Ascending aorta (tissue), 2 donors: ENCODE data around the gene BCL2L11. TPM values are rescaled to one million over a fixed set of nuclear protein-coding genes. Genes with fewer than 3 reads are reported as not detected.

ENCODE experiments used
- DNase-seq, 2 donors: peaks; one replicate each; pipeline ENCODE4 v3.0.0-alpha.2; 2019; ENCODE audit warnings: low spot score in 2 of 2
- H3K27ac ChIP-seq, 2 donors: fragments of 200-600 bp; sonication (generic); one replicate each; pipeline ENCODE4 v1.5.1; 2016 to 2017; ENCODE audit warnings: mild to moderate bottlenecking in 1 of 2
- H3K27me3 ChIP-seq: fragments of 200-600 bp; sonication (generic); one replicate; pipeline ENCODE4 v1.5.1; 2017
- H3K36me3 ChIP-seq, 2 donors: fragments of 200-600 bp; sonication (generic); one replicate each; pipeline ENCODE4 v1.5.1; 2016
- H3K4me1 ChIP-seq, 2 donors: fragments of 200-600 bp; sonication (generic); one replicate each; pipeline ENCODE4 v1.5.1; 2016 to 2017; ENCODE audit warnings: mild to moderate bottlenecking in 1 of 2
- H3K4me3 ChIP-seq, 2 donors: fragments of 200-600 bp; sonication (generic); one replicate each; pipeline ENCODE4 v1.5.1; 2016 to 2017; ENCODE audit warnings: mild to moderate bottlenecking in 1 of 2
- H3K9me3 ChIP-seq, 2 donors: fragments of 200-600 bp; sonication (generic); one replicate each; pipeline ENCODE4 v1.5.1; 2016
- CTCF ChIP-seq, 3 experiments: fragments of 200-600 bp in 2 of 3; fragments of 450-650 bp in 1 of 3; sonication (generic) in 2 of 3; IDR thresholded peaks; one replicate each; pipeline ENCODE4 v1.5.1; 2016 to 2019; ENCODE audit warnings: antibody characterized with exemption in 3 of 3, mild to moderate bottlenecking in 1 of 3, moderate library complexity in 1 of 3
- intact Hi-C: fragments of 100-400 bp; cut with DNase I; formaldehyde crosslinking; loops from one replicate; pipeline ENCODE4 v1.15.1; 2023
- total RNA-seq: library from RNA; depleted of rRNA; stranded (reverse); fragments of >200 nt; gene quantifications from one replicate; pipeline ENCODE4 v1.1.0, GENCODE V29; 2016

Gene BCL2L11
- total RNA-seq, 1 donor from 2014 or later: 3.5 TPM

- Histone ChIP-seq H3K27ac (no peak overlapping the region), H3K36me3 (no peaks in the 10 kb centered on the region), H3K4me3 (no peak overlapping the region), H3K4me1 (no peaks in the 10 kb centered on the region), H3K27me3 (no peaks in the 10 kb centered on the region), H3K9me3 (peaks cover 0 to under 1% of the 10 kb centered on the region in 2 donors)
- DNase-seq: no peak
- intact Hi-C loops: no loop called here
- TF ChIP-seq CTCF (IDR thresholded peaks at IDR 0.05): no peak
These were observed 87.9 kb downstream of the BCL2L11 start for GRCh38 chr2:111208639-111209038.

GRCh38 chr2:111209045-111209514 lies 88.4 kb downstream of the BCL2L11 start:
- H3K9me3 ChIP-seq: peaks cover 0 to 5% of the 10 kb centered on the region in 2 donors
- H3K4me3 ChIP-seq: no peak overlapping the region
- H3K36me3 ChIP-seq: no peaks in the 10 kb centered on the region
- intact Hi-C loops: no loop called here
- DNase-seq: no peak
- no peaks in the 10 kb centered on the region for H3K4me1 ChIP-seq
- no peak overlapping the region for H3K27ac ChIP-seq
- no peaks in the 10 kb centered on the region for H3K27me3 ChIP-seq
- no peak for TF ChIP-seq CTCF (IDR thresholded peaks at IDR 0.05)

- Histone ChIP-seq H3K9me3 (peaks cover 0 to 11% of the 10 kb centered on the region in 2 donors), H3K36me3 (no peaks in the 10 kb centered on the region), H3K27ac (no peak overlapping the region), H3K4me1 (no peaks in the 10 kb centered on the region), H3K4me3 (no peak overlapping the region), H3K27me3 (no peaks in the 10 kb centered on the region)
- no peak for TF ChIP-seq CTCF (IDR thresholded peaks at IDR 0.05)
- intact Hi-C loops: no loop called here
- no peak for DNase-seq
These were observed 89.3 kb downstream of the BCL2L11 start for GRCh38 chr2:111210036-111210435.

GRCh38 chr2:111213877-111214276 lies 93.2 kb downstream of the BCL2L11 start:
- peaks cover 0 to 11% of the 10 kb centered on the region in 2 donors for H3K9me3 ChIP-seq
- no peak overlapping the region for H3K27ac ChIP-seq
- no peak for TF ChIP-seq CTCF (IDR thresholded peaks at IDR 0.05)
- no peak for DNase-seq
- H3K36me3 ChIP-seq: no peaks in the 10 kb centered on the region
- H3K27me3 ChIP-seq: no peaks in the 10 kb centered on the region
- intact Hi-C loops: no loop called here
- no peak overlapping the region for H3K4me3 ChIP-seq
- no peaks in the 10 kb centered on the region for H3K4me1 ChIP-seq

- TF ChIP-seq CTCF (IDR thresholded peaks at IDR 0.05): no peak
- Histone ChIP-seq H3K4me1 (no peaks in the 10 kb centered on the region), H3K27me3 (no peaks in the 10 kb centered on the region), H3K4me3 (no peak overlapping the region), H3K27ac (no peak overlapping the region), H3K36me3 (no peaks in the 10 kb centered on the region), H3K9me3 (peaks cover 0 to 11% of the 10 kb centered on the region in 2 donors)
- intact Hi-C loops: no loop called here
- no peak for DNase-seq
These were observed 96.3 kb downstream of the BCL2L11 start for GRCh38 chr2:111216811-111217652.
